Measurements from ENCODE around the gene CETN1.

- TF ChIP-seq CTCF (IDR thresholded peaks at IDR 0.05; ENCODE audit: poor library complexity, severe bottlenecking) (no peak), TAF1 (IDR thresholded peaks at IDR 0.05; ENCODE audit: low read depth) (no peak), EZH2 (IDR thresholded peaks at IDR 0.05; ENCODE audit: borderline replicate concordance, insufficient read depth, low read length, poor library complexity, severe bottlenecking) (no peak), REST (IDR thresholded peaks at IDR 0.05; ENCODE audit: borderline replicate concordance) (no peak), POLR2AphosphoS5 (IDR thresholded peaks at IDR 0.05) (no peak), SMC3 (conservative IDR thresholded peaks at IDR 0.05; ENCODE audit: poor library complexity) (no peak), EP300 (conservative IDR thresholded peaks at IDR 0.05; ENCODE audit: poor library complexity, severe bottlenecking) (no peak)
Measured at GRCh38 chr18:596288-596881, 16.2 kb downstream of the CETN1 start.
